Activated gamma-delta T cell (primary cell): ENCODE results near the gene HP1BP3.
A peak's percentile ranks its signal among the peaks of the same experiment; 100 is the strongest.
"Not testable (repeated sequence)": the region's sequence is repeated elsewhere in the genome, so short reads cannot be mapped to it uniquely, and the experiment has no call there.

Experiments used
- DNase-seq: peaks from one replicate; lab custom pipeline; 2025; lab: John Stamatoyannopoulos, UW

HP1BP3 gene

GRCh38 chr1:20727746-20728316 is 59.3 kb downstream of the HP1BP3 start:
- no peak for DNase-seq

- no peak for DNase-seq
These were observed 60.0 kb downstream of the HP1BP3 start for GRCh38 chr1:20726932-20727745.

GRCh38 chr1:20726118-20726911 is 60.8 kb downstream of the HP1BP3 start:
- DNase-seq = no peak

GRCh38 chr1:20725189-20726117 is 61.7 kb downstream of the HP1BP3 start:
- DNase-seq = no peak

GRCh38 chr1:20724364-20725188 is 62.5 kb downstream of the HP1BP3 start:
- no peak for DNase-seq

- no peak for DNase-seq
These were observed 63.4 kb downstream of the HP1BP3 start for GRCh38 chr1:20723537-20724363.

GRCh38 chr1:20723159-20723536 is 64.0 kb downstream of the HP1BP3 start:
- DNase-seq = no peak

GRCh38 chr1:20721117-20722061 is 65.7 kb downstream of the HP1BP3 start:
- no peak for DNase-seq

- no peak for DNase-seq
These were observed 66.4 kb downstream of the HP1BP3 start for GRCh38 chr1:20720631-20721091.

GRCh38 chr1:20719871-20720620 is 67.1 kb downstream of the HP1BP3 start:
- no peak for DNase-seq

- no peak for DNase-seq
These were observed 67.8 kb downstream of the HP1BP3 start for GRCh38 chr1:20719261-20719660.

GRCh38 chr1:20718343-20718882 is 68.7 kb downstream of the HP1BP3 start:
- DNase-seq = not testable (repeated sequence)

GRCh38 chr1:20717452-20718342 is 69.4 kb downstream of the HP1BP3 start, which contains the start of gene KIF17:
KIF17 (minus strand) TSS chr1:20718007; CDS start chr1:20717706, 301 bp downstream.
- peak; percentile 52 for DNase-seq

GRCh38 chr1:20716232-20716631 is 70.9 kb downstream of the HP1BP3 start:
- DNase-seq = no peak

- DNase-seq = no peak
These were observed 71.7 kb downstream of the HP1BP3 start for GRCh38 chr1:20715406-20715805.

GRCh38 chr1:20713440-20713839 is 73.7 kb downstream of the HP1BP3 start:
- DNase-seq = no peak
